Measurements from ENCODE around the gene KIF1C.

KIF1C gene

GRCh38 chr17:4974115-4974670 is 23.6 kb upstream of the KIF1C start:
- H3K79me2 ChIP-seq, result peaks cover 4% of the 10 kb centered on the region
- no peaks in the 10 kb centered on the region for H3K36me3 ChIP-seq (ENCODE audit: control insufficient read depth, insufficient read depth, low read length)
- TF ChIP-seq, protein P1, sequence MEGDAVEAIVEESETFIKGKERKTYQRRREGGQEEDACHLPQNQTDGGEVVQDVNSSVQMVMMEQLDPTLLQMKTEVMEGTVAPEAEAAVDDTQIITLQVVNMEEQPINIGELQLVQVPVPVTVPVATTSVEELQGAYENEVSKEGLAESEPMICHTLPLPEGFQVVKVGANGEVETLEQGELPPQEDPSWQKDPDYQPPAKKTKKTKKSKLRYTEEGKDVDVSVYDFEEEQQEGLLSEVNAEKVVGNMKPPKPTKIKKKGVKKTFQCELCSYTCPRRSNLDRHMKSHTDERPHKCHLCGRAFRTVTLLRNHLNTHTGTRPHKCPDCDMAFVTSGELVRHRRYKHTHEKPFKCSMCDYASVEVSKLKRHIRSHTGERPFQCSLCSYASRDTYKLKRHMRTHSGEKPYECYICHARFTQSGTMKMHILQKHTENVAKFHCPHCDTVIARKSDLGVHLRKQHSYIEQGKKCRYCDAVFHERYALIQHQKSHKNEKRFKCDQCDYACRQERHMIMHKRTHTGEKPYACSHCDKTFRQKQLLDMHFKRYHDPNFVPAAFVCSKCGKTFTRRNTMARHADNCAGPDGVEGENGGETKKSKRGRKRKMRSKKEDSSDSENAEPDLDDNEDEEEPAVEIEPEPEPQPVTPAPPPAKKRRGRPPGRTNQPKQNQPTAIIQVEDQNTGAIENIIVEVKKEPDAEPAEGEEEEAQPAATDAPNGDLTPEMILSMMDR (IDR thresholded peaks at IDR 0.05), result no peak
- H3K4me2 ChIP-seq (ENCODE audit: low read length), result no peak overlapping the region
- no peak overlapping the region for H3K4me3 ChIP-seq (ENCODE audit: low read depth, low read length)
- no peak overlapping the region for H3K27ac ChIP-seq
- no peaks in the 10 kb centered on the region for H3K27me3 ChIP-seq (ENCODE audit: control insufficient read depth, insufficient read depth, low read length)
- H3K9me3 ChIP-seq (ENCODE audit: control insufficient read depth, low read length), result no peaks in the 10 kb centered on the region
- H3K4me1 ChIP-seq, result no peaks in the 10 kb centered on the region
- no peak overlapping the region for H2AFZ ChIP-seq
- no peak overlapping the region for H3K9ac ChIP-seq

DNA sequence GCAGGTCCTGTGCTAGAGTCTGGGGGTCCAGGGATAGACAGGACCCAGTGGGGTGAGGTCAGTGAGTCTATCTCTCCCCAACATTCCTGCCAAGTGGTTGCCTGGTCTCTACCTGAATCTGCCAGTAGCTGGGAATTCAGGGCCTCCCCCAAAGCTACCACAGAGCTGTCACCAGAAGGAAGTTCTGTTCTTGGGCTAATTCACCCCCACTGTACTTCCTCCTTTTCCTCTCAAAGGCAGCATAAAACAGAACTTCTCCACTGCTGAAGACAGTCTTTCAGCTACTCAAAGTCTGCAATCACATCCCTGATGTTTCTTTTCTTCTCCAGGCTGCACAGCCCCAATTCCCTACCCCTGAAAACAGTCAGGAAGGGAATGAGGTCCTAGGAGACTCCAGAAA is 19.0 kb upstream of the KIF1C start:
- TF ChIP-seq, protein P1 (IDR thresholded peaks at IDR 0.05), result no peak
- H3K9me3 ChIP-seq (ENCODE audit: control insufficient read depth, low read length), result no peaks in the 10 kb centered on the region
- H3K9ac ChIP-seq, result no peak overlapping the region
- H3K27ac ChIP-seq, result no peak overlapping the region
- H2AFZ ChIP-seq, result no peak overlapping the region
- no peak overlapping the region for H3K4me3 ChIP-seq (ENCODE audit: low read depth, low read length)
- H3K27me3 ChIP-seq (ENCODE audit: control insufficient read depth, insufficient read depth, low read length), result no peaks in the 10 kb centered on the region
- no peaks in the 10 kb centered on the region for H3K36me3 ChIP-seq (ENCODE audit: control insufficient read depth, insufficient read depth, low read length)
- no peaks in the 10 kb centered on the region for H3K4me1 ChIP-seq
- peaks cover 8% of the 10 kb centered on the region for H3K79me2 ChIP-seq
- no peak overlapping the region for H3K4me2 ChIP-seq (ENCODE audit: low read length)

- H3K9ac ChIP-seq, result no peak overlapping the region
- H3K4me3 ChIP-seq (ENCODE audit: low read depth, low read length), result no peak overlapping the region
- no peaks in the 10 kb centered on the region for H3K36me3 ChIP-seq (ENCODE audit: control insufficient read depth, insufficient read depth, low read length)
- peaks cover 8% of the 10 kb centered on the region for H3K79me2 ChIP-seq
- TF ChIP-seq, protein P1 (IDR thresholded peaks at IDR 0.05), result peak; percentile 75
- no peaks in the 10 kb centered on the region for H3K4me1 ChIP-seq
- no peak overlapping the region for H3K4me2 ChIP-seq (ENCODE audit: low read length)
- H3K9me3 ChIP-seq (ENCODE audit: control insufficient read depth, low read length), result no peaks in the 10 kb centered on the region
- H2AFZ ChIP-seq, result no peak overlapping the region
- H3K27ac ChIP-seq, result no peak overlapping the region
- no peaks in the 10 kb centered on the region for H3K27me3 ChIP-seq (ENCODE audit: control insufficient read depth, insufficient read depth, low read length)
Observed at GRCh38 chr17:4980644-4981216, 17.0 kb upstream of the KIF1C start.

DNA sequence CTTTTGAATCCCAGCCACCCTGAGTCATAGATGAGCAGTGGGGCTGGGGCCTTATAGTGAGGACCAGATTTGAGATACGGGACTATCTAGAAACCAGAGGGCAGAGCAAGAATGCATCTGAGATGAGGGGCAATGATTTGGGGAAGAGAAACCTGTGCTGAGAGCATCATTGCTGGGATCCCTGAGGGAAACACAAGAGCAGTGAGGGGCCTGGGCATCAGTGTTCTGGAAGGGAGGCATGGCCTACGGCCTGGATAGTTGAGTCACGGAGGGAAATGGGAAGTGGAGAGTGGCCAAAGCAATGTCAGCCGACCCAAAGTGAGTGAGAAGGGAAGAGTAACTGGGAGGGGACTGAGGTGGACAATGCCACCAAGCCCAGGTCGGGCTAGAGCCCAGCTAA is 15.4 kb upstream of the KIF1C start:
- Histone ChIP-seq H3K4me2 (ENCODE audit: low read length) (no peak overlapping the region), H3K9me3 (ENCODE audit: control insufficient read depth, low read length) (no peaks in the 10 kb centered on the region), H3K27ac (no peak overlapping the region), H3K36me3 (ENCODE audit: control insufficient read depth, insufficient read depth, low read length) (no peaks in the 10 kb centered on the region), H3K27me3 (ENCODE audit: control insufficient read depth, insufficient read depth, low read length) (no peaks in the 10 kb centered on the region), H3K4me3 (ENCODE audit: low read depth, low read length) (no peak overlapping the region), H2AFZ (no peak overlapping the region), H3K79me2 (peaks cover 10% of the 10 kb centered on the region), H3K9ac (no peak overlapping the region), H3K4me1 (peaks cover 6% of the 10 kb centered on the region)
- TF ChIP-seq, protein P1 (IDR thresholded peaks at IDR 0.05), result no peak

GRCh38 chr17:4986403-4986802 is 11.3 kb upstream of the KIF1C start:
- Histone ChIP-seq H3K4me1 (peaks cover 9% of the 10 kb centered on the region), H3K9me3 (ENCODE audit: control insufficient read depth, low read length) (no peaks in the 10 kb centered on the region), H3K9ac (no peak overlapping the region), H3K27me3 (ENCODE audit: control insufficient read depth, insufficient read depth, low read length) (no peaks in the 10 kb centered on the region), H2AFZ (peak overlapping the region; percentile 81), H3K4me2 (ENCODE audit: low read length) (peak overlapping the region; percentile 90), H3K4me3 (ENCODE audit: low read depth, low read length) (peak overlapping the region; percentile 87), H3K36me3 (ENCODE audit: control insufficient read depth, insufficient read depth, low read length) (no peaks in the 10 kb centered on the region), H3K27ac (peak overlapping the region; percentile 76), H3K79me2 (peaks cover 2% of the 10 kb centered on the region)
- TF ChIP-seq, protein P1 (IDR thresholded peaks at IDR 0.05), result no peak

Data from parathyroid adenoma (tissue), 2 donors.